ENCODE results near the gene GRIA4. TPM values are rescaled to one million over a fixed set of nuclear protein-coding genes. Genes with fewer than 3 reads are reported as not detected.

GRIA4 gene
- 163 TPM for total RNA-seq

DNA sequence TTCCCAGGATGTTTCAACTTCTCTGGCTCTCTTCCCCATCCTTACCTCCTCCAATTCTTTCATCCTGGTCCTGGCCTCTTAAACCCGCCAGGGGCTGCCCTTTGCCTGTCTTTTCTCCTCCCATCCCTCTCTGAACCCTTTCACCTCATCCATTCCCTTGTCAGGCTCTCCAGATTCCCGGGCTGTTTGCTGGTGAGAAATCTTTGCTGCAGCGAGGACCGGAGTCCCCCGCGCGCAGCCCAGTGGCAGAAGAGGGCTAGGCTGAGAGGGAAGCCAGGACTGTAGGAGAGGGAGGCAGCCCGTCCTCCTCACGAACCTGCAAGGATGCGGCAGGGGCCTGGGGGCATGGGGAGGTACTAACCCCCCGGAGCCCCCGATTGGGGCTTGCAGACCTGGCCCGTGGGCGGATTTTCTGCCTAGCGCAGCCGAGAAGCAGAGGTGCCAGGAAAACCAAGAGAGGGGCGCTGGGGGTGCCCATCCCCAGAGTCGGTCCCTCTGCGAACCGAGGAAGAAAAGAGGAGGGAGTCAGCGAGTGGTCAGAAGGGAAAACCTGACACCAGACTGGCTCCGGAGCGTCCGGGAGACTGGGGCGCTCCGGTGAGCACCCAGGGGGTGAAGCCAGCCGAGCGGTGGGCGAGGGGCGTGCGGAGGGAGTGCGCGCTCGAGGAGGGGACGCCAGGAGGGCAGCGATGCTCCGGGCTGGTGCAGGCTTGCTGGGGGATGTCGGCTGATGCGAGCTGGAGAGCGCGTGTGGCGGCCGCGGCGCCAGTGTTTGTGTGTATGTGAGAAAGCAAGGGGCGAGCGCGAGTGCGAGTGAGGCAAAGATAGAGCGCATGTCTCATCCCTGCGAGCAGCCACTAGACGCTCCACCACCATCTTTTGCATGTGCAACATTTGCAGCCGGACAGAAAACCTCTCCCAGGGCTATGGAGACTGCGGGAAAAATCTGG lies at the start of gene GRIA4:
GRIA4 (plus strand) TSS at position 242 of the 950 bp plus-strand sequence. CDS start 925 bp downstream, outside the sequence.

DNA sequence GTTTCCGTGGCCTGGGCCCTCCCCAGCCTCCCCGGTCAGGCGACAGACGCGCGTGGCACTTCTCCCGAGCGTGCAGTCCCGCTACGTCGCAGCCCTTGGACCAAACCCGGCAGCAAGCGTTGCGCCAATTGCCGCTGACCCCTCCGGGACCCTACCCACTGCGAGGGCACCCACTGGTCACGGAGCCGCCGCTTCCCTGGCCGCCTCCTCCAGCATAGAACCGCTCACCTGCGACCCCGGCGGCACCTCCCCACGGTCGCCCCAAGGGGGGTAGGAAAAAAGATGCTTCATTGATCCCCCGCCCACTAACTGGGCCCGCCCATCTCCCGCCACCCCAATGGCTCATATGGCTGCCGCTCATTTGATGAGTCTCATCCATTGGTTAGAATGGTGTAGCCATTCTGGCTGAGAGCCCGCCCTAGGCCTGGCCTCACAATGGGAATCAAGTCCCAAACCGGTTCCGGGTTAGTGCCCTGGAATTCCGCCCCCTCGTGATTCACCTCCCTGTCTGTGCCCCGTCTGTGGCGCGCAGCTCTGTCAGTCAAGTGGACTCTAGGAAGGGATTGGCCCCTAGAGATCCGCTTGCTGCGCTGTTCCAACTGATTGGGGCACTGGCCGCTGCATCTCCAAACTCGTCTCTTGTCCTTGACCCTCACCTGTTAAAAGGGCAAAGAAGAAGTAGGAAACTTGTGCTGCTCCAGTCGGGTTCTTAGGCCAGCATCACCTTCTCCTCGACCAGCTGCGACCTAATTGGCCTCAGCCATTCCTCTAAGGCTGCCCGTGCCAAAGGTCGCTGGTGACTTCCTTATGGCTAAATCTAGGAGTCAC lies 412.3 kb downstream of the GRIA4 start, which contains the start of gene MSANTD4:
MSANTD4 (minus strand) TSS at position 274 of the 828 bp plus-strand sequence. CDS start 11,323 bp downstream, outside the sequence.

